HepG2 (cell line): ENCODE data around the gene MOK. TPM values are rescaled to one million over a fixed set of nuclear protein-coding genes. Genes with fewer than 3 reads are reported as not detected.

Experiments
- AGO1 ChIP-seq: fragments of 200-400 bp; formaldehyde crosslinking; IDR thresholded peaks from 2 replicates; pipeline ENCODE4 v1.6.1; 2017; ENCODE audit warnings: mild to moderate bottlenecking, low read depth, low read length, moderate library complexity; ENCODE audit not compliant: poor library complexity, severe bottlenecking
- ASH2L ChIP-seq: fragments of 300-600, 200-600 bp; sonication (generic); IDR thresholded peaks from 2 replicates; pipeline ENCODE4 v1.7.0; 2017; ENCODE audit warnings: low read depth, mild to moderate bottlenecking, moderate library complexity, mixed read lengths, low read length; ENCODE audit not compliant: insufficient read length
- FOXK2 ChIP-seq: fragments of 450-650 bp; IDR thresholded peaks from 2 replicates; pipeline ENCODE4 v1.6.1; 2016
- GATAD2A ChIP-seq: IDR thresholded peaks from 2 replicates; pipeline ENCODE4 v1.6.1; 2016
- GTF3A ChIP-seq: sonication (generic); formaldehyde crosslinking; conservative IDR thresholded peaks from 2 replicates; pipeline ENCODE4 v1.4.0; 2020; ENCODE audit warnings: mild to moderate bottlenecking, missing genetic modification reagents
- MTA1 ChIP-seq: sonication (generic); formaldehyde crosslinking; IDR thresholded peaks from 2 replicates; pipeline ENCODE4 v1.4.0; 2020; ENCODE audit warnings: missing genetic modification reagents, mild to moderate bottlenecking, borderline replicate concordance
- RFXANK ChIP-seq: IDR thresholded peaks from 2 replicates; pipeline ENCODE4 v1.6.1; 2016
- SP2 ChIP-seq: sonication (generic); formaldehyde crosslinking; IDR thresholded peaks from 2 replicates; pipeline ENCODE4 v1.5.1; 2020; ENCODE audit warnings: mild to moderate bottlenecking, missing genetic modification reagents
- THAP11 ChIP-seq: IDR thresholded peaks from 2 replicates; pipeline ENCODE4 v1.6.1; 2016; ENCODE audit warnings: missing biosample characterization, missing genetic modification reagents
- U2AF1 ChIP-seq: fragments of 200-400 bp; formaldehyde crosslinking; optimal IDR thresholded peaks from 2 replicates; pipeline ENCODE3; 2017; ENCODE audit warnings: mild to moderate bottlenecking, low read depth, low read length
- ZBTB3 ChIP-seq: sonication (generic); formaldehyde crosslinking; IDR thresholded peaks from 2 replicates; pipeline ENCODE4 v1.4.0; 2020; ENCODE audit warnings: low read depth, mild to moderate bottlenecking, moderate library complexity, missing genetic modification reagents, borderline replicate concordance
- ZBTB38 ChIP-seq: sonication (generic); formaldehyde crosslinking; IDR thresholded peaks from 2 replicates; pipeline ENCODE4 v1.5.1; 2020; ENCODE audit warnings: mild to moderate bottlenecking, missing genetic modification reagents
- ZFP37 ChIP-seq: sonication (generic); formaldehyde crosslinking; IDR thresholded peaks from 2 replicates; pipeline ENCODE4 v1.4.0; 2020; ENCODE audit warnings: missing genetic modification reagents, borderline replicate concordance
- ZKSCAN5 ChIP-seq: sonication (generic); formaldehyde crosslinking; IDR thresholded peaks from 2 replicates; pipeline ENCODE4 v1.5.1; 2020; ENCODE audit warnings: mild to moderate bottlenecking, missing genetic modification reagents
- ZNF724P ChIP-seq: sonication (generic); formaldehyde crosslinking; IDR thresholded peaks from 2 replicates; pipeline ENCODE4 v1.8.0; 2022; ENCODE audit warnings: missing genetic modification reagents, borderline replicate concordance
- ZNF746 ChIP-seq: sonication (generic); formaldehyde crosslinking; IDR thresholded peaks from 2 replicates; pipeline ENCODE4 v1.8.0; 2022; ENCODE audit warnings: mild to moderate bottlenecking, missing genetic modification reagents
- polyA plus RNA-seq, 8 experiments: library from polyadenylated mRNA; depleted of rRNA in 3 of 8; stranded (reverse) in 7 of 8; unstranded in 1 of 8; fragments of >200 nt; fragmentation: Illumina TruSeq in 4 of 8; extraction: Trizol in 4 of 8; gene quantifications; 2 replicates each; pipeline versions ENCODE4 v1.2.1 to v1.2.3, GENCODE V29; 2011 to 2016; ENCODE audit warnings: low read depth in 4 of 8, missing spikeins in 1 of 8, mixed read lengths in 1 of 8; ENCODE audit not compliant: insufficient read depth in 1 of 8
- total RNA-seq, 5 experiments: library from RNA; depleted of rRNA; stranded (reverse); fragments of >200 nt; fragmentation: Illumina TruSeq; extraction: Trizol; gene quantifications; 2 replicates each; pipeline ENCODE4 v1.2.3, GENCODE V29; 2016; ENCODE audit warnings: low read depth in 1 of 5
- TF ChIP-seq, protein P1 (sequence below): sonication (generic); formaldehyde crosslinking; IDR thresholded peaks from 2 replicates; pipeline ENCODE4 v1.9.0; 2022; ENCODE audit warnings: missing genetic modification reagents, mild to moderate bottlenecking, borderline replicate concordance
- TF ChIP-seq, protein P2 (sequence below): sonication (generic); formaldehyde crosslinking; IDR thresholded peaks from 2 replicates; pipeline ENCODE4 v1.8.1; 2023; ENCODE audit warnings: mild to moderate bottlenecking, missing genetic modification reagents, borderline replicate concordance
- TF ChIP-seq, protein P3 (sequence below): sonication (generic); formaldehyde crosslinking; IDR thresholded peaks from one replicate; pipeline ENCODE4 v1.5.1; 2020; ENCODE audit warnings: mild to moderate bottlenecking, missing genetic modification reagents; ENCODE audit errors: not compliant biosample characterization

Gene MOK
- total and polyA plus RNA-seq, 2 of the 13 experiments (the other 11 are each of a cell fraction or from before 2014, with no cell fraction given) = 15.3 to 16.9 TPM

DNA sequence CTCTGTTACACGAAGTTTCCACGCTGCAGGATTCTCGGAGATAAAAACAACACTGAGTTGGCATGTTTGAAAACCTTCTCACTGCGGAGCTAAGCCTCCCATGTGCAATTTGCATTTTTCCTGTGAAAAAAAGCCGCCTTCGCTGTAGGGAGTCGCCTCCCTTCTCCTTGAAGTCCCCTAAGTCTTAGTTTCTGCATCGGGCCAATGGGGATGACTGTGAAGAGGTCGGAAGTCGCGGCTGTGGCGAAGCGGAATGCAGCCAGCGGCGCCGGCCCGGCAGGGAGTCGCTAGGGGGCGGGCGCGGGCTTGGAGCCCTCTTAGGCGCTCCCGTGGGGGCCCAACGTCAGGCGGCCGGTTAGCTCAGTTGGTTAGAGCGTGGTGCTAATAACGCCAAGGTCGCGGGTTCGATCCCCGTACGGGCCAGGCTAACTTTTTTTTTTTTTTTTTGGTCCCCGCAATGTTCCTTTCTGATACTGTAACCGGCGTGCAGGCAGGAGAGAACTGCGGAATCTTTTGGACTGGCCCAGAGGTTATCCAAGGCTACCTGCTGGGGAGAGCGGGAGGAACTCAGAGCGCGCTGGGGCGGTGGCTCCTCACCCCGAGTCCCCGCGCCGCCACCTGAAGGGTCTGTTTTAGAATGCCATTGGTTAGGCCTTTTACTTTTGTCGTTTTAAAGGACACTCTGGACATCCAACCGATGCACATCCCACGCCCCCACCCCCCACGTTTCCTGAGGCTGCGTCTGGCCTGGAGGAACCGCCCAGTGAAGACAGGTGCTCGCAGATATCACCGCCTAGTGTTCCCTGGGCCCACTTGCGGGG lies 12.0 kb upstream of the MOK start (continued):
- TF ChIP-seq, protein P1, sequence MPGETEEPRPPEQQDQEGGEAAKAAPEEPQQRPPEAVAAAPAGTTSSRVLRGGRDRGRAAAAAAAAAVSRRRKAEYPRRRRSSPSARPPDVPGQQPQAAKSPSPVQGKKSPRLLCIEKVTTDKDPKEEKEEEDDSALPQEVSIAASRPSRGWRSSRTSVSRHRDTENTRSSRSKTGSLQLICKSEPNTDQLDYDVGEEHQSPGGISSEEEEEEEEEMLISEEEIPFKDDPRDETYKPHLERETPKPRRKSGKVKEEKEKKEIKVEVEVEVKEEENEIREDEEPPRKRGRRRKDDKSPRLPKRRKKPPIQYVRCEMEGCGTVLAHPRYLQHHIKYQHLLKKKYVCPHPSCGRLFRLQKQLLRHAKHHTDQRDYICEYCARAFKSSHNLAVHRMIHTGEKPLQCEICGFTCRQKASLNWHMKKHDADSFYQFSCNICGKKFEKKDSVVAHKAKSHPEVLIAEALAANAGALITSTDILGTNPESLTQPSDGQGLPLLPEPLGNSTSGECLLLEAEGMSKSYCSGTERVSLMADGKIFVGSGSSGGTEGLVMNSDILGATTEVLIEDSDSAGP (CRISPR knock-in tag) = peak; percentile 71; the same call in 1 of the 2 replicates
- TF ChIP-seq MTA1 (CRISPR knock-in tag) (peak; percentile 39; the same call in 1 of the 2 replicates), ZFP37 (CRISPR knock-in tag) (no peak), ZBTB3 (CRISPR knock-in tag) (0 out of 2 replicates have a peak, but pooled peaks have one; percentile 12), ASH2L (peak; percentile 87), ZKSCAN5 (CRISPR knock-in tag) (0 out of 2 replicates have a peak, but pooled peaks have one; percentile 65), RFXANK (CRISPR knock-in tag) (peak; percentile 35; the same call in 1 of the 2 replicates), ZBTB38 (CRISPR knock-in tag) (peak; percentile 67; the same call in 1 of the 2 replicates), ZNF746 (CRISPR knock-in tag) (peak; percentile 51), SP2 (CRISPR knock-in tag) (peak; percentile 69), FOXK2 (no peak), AGO1 (peak; percentile 73), THAP11 (CRISPR knock-in tag) (peak; percentile 79), GATAD2A (CRISPR knock-in tag) (peak; percentile 69), U2AF1 (peak; percentile 17), ZNF724P (no peak; the same call in 1 of the 2 replicates), GTF3A (no peak)
- TF ChIP-seq, protein P2, sequence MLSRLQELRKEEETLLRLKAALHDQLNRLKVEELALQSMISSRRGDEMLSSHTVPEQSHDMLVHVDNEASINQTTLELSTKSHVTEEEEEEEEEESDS = no peak
- TF ChIP-seq, protein P3, sequence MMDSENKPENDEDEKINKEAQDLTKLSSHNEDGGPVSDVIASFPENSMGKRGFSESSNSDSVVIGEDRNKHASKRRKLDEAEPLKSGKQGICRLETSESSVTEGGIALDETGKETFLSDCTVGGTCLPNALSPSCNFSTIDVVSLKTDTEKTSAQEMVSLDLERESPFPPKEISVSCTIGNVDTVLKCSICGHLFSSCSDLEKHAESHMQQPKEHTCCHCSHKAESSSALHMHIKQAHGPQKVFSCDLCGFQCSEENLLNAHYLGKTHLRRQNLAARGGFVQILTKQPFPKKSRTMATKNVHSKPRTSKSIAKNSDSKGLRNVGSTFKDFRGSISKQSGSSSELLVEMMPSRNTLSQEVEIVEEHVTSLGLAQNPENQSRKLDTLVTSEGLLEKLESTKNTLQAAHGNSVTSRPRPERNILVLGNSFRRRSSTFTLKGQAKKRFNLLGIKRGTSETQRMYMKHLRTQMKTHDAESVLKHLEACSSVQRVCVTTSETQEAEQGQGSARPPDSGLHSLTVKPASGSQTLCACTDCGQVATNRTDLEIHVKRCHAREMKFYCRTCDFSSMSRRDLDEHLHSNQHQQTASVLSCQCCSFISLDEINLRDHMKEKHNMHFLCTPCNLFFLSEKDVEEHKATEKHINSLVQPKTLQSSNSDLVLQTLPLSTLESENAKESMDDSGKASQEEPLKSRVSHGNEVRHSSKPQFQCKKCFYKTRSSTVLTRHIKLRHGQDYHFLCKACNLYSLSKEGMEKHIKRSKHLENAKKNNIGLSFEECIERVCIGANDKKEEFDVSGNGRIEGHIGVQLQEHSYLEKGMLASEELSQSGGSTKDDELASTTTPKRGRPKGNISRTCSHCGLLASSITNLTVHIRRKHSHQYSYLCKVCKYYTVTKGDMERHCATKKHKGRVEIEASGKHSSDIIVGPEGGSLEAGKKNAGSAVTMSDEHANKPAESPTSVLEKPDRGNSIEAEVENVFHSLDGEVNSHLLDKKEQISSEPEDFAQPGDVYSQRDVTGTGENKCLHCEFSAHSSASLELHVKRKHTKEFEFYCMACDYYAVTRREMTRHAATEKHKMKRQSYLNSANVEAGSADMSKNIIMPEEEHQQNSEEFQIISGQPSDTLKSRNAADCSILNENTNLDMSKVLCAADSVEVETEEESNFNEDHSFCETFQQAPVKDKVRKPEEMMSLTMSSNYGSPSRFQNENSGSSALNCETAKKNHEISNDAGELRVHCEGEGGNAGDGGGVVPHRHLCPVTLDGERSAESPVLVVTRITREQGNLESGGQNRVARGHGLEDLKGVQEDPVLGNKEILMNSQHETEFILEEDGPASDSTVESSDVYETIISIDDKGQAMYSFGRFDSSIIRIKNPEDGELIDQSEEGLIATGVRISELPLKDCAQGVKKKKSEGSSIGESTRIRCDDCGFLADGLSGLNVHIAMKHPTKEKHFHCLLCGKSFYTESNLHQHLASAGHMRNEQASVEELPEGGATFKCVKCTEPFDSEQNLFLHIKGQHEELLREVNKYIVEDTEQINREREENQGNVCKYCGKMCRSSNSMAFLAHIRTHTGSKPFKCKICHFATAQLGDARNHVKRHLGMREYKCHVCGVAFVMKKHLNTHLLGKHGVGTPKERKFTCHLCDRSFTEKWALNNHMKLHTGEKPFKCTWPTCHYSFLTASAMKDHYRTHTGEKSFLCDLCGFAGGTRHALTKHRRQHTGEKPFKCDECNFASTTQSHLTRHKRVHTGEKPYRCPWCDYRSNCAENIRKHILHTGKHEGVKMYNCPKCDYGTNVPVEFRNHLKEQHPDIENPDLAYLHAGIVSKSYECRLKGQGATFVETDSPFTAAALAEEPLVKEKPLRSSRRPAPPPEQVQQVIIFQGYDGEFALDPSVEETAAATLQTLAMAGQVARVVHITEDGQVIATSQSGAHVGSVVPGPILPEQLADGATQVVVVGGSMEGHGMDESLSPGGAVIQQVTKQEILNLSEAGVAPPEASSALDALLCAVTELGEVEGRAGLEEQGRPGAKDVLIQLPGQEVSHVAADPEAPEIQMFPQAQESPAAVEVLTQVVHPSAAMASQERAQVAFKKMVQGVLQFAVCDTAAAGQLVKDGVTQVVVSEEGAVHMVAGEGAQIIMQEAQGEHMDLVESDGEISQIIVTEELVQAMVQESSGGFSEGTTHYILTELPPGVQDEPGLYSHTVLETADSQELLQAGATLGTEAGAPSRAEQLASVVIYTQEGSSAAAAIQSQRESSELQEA (CRISPR knock-in tag) = peak; percentile 11
